LoVo (cell line): Measurements from ENCODE around the gene DHX34.
"Not testable (repeated sequence)": the region's sequence is repeated elsewhere in the genome, so short reads cannot be mapped to it uniquely, and the experiment has no call there.

Experiments used
- DNase-seq: peaks from one replicate; pipeline ENCODE4 v3.0.0-alpha.2; 2016; ENCODE audit warnings: low spot score

Gene DHX34

GRCh38 chr19:47324502-47324901 is 24.6 kb upstream of the DHX34 start:
- DNase-seq = no peak

- DNase-seq = no peak
Observed at GRCh38 chr19:47330466-47330869, 18.6 kb upstream of the DHX34 start.

GRCh38 chr19:47331490-47331889 is 17.6 kb upstream of the DHX34 start:
- DNase-seq = no peak

- DNase-seq = no peak
Observed at GRCh38 chr19:47331931-47332547, 17.1 kb upstream of the DHX34 start, which contains the start of gene C5AR2. TSS of gene C5AR2 (plus strand) at chr19:47332175. CDS start at chr19:47340800, 8,625 bp downstream.

GRCh38 chr19:47336765-47337718 is 12.1 kb upstream of the DHX34 start:
- DNase-seq = not testable (repeated sequence)

GRCh38 chr19:47339196-47339880 is 9.8 kb upstream of the DHX34 start:
- DNase-seq = no peak

GRCh38 chr19:47340477-47341208 is 8.5 kb upstream of the DHX34 start:
- no peak for DNase-seq

- no peak for DNase-seq
Observed at GRCh38 chr19:47341734-47342133, 7.4 kb upstream of the DHX34 start.

- DNase-seq = no peak
Observed at GRCh38 chr19:47343194-47343802, 5.8 kb upstream of the DHX34 start.

- DNase-seq = no peak
Observed at GRCh38 chr19:47344425-47344824, 4.7 kb upstream of the DHX34 start.

- not testable (repeated sequence) for DNase-seq
Observed at GRCh38 chr19:47346024-47346423, 3.1 kb upstream of the DHX34 start.

GRCh38 chr19:47350630-47351029 is 1.5 kb downstream of the DHX34 start:
- DNase-seq = no peak

- DNase-seq = no peak
Observed at GRCh38 chr19:47351548-47351947, 2.4 kb downstream of the DHX34 start.

- DNase-seq = no peak
Observed at GRCh38 chr19:47352095-47352494, 3.0 kb downstream of the DHX34 start.

GRCh38 chr19:47353307-47353712 is 4.2 kb downstream of the DHX34 start:
- no peak for DNase-seq

GRCh38 chr19:47356900-47357299 is 7.8 kb downstream of the DHX34 start:
- DNase-seq = no peak

- DNase-seq = no peak
Observed at GRCh38 chr19:47357788-47358680, 8.9 kb downstream of the DHX34 start.

GRCh38 chr19:47358936-47359335 is 9.8 kb downstream of the DHX34 start:
- DNase-seq = no peak

GRCh38 chr19:47362321-47362720 is 13.2 kb downstream of the DHX34 start:
- DNase-seq = no peak

- no peak for DNase-seq
Observed at GRCh38 chr19:47363758-47364531, 14.8 kb downstream of the DHX34 start.
